B cell (primary cell): ENCODE data around the gene GSS.

Experiments used
- EZH2 ChIP-seq: IDR thresholded peaks from 2 replicates; pipeline ENCODE4 v1.6.1; 2012; ENCODE audit warnings: borderline replicate concordance, low read depth, mild to moderate bottlenecking, moderate library complexity, low read length; ENCODE audit not compliant: insufficient read depth, poor library complexity, severe bottlenecking
- TF ChIP-seq, protein P1 (sequence below): fragments of 200-600 bp; IDR thresholded peaks from one replicate; pipeline ENCODE4 v1.8.0; 2022; ENCODE audit warnings: antibody characterized with exemption, mild to moderate bottlenecking

DNA sequence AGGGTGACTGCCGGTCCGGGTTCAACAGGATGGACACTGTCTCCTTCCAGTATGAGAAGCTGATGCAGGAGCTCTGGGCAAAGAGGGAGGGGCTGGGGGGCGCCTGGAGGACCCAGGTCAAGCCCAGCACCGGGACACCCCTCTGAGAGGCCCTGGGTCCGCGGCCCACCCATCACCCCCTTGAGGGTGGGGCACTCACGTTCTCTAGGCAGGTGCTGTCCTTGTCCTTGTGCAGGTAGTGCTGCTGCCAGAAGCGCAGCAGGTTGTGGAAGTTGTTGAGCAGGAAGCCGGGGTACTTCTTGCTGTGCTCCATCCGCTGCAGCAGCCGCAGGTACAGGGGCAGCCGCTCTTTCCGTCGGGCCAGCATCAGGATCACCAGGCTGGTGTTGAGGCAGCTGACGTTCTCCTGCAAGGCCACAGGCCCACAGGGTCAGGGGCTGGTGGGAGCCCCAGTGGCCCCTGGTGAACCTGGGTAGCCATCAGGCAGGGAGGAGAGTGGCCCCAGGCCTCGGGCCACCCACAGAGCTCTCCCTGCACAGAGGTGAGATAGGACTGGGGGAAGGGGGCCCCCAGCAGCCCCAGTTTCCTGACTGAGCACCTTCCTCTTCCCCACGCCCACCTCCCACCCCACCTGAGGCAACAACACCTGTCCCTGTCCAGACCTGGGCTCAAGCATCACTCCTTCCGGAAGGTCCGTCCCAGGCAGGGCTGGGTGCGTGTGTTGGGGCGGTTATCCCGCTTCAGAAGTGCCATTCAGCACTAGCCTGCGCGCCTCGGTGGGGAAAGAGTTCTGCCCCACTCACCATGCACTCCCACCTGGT, 47.8 kb upstream of the GSS start:
- TF ChIP-seq, protein P1, sequence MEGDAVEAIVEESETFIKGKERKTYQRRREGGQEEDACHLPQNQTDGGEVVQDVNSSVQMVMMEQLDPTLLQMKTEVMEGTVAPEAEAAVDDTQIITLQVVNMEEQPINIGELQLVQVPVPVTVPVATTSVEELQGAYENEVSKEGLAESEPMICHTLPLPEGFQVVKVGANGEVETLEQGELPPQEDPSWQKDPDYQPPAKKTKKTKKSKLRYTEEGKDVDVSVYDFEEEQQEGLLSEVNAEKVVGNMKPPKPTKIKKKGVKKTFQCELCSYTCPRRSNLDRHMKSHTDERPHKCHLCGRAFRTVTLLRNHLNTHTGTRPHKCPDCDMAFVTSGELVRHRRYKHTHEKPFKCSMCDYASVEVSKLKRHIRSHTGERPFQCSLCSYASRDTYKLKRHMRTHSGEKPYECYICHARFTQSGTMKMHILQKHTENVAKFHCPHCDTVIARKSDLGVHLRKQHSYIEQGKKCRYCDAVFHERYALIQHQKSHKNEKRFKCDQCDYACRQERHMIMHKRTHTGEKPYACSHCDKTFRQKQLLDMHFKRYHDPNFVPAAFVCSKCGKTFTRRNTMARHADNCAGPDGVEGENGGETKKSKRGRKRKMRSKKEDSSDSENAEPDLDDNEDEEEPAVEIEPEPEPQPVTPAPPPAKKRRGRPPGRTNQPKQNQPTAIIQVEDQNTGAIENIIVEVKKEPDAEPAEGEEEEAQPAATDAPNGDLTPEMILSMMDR = no peak
- no peak for TF ChIP-seq EZH2
